Body of pancreas (tissue), 4 donors: Measurements from ENCODE around the gene ERCC1. TPM values are rescaled to one million over a fixed set of nuclear protein-coding genes. Genes with fewer than 3 reads are reported as not detected.

Experiments
- ATAC-seq: fragments of 150-250 bp; one replicate; pipeline ENCODE4 v1.9.1; 2016
- DNase-seq, 4 donors: peaks; one replicate each; pipeline ENCODE4 v3.0.0-alpha.2; 2019
- H3K27ac ChIP-seq, 4 donors: fragments of 200-600 bp; sonication (generic); 1 replicate in 3 of 4; 2 replicates in 1 of 4; pipeline versions ENCODE4 v1.5.1 to v1.6.1; 2016 to 2019; ENCODE audit warnings: mild to moderate bottlenecking in 1 of 4, mixed read lengths in 1 of 4, moderate library complexity in 1 of 4
- H3K27me3 ChIP-seq, 2 donors: fragments of 200-600 bp; sonication (generic); one replicate each; pipeline ENCODE4 v1.6.0; 2016; ENCODE audit warnings: mild to moderate bottlenecking in 1 of 2
- H3K36me3 ChIP-seq, 2 donors: fragments of 200-600 bp; sonication (generic); replicated peaks in 1 of 2; 2 replicates each; pipeline ENCODE4 v1.5.1; 2016; ENCODE audit warnings: low read depth in 2 of 2; ENCODE audit not compliant: insufficient read depth in 1 of 2
- H3K4me1 ChIP-seq: fragments of 200-600 bp; sonication (generic); one replicate; pipeline ENCODE4 v1.6.0; 2016
- H3K4me3 ChIP-seq, 2 donors: fragments of 200-600 bp; sonication (generic); 1 replicate in 1 of 2; 2 replicates in 1 of 2; pipeline ENCODE4 v1.5.1; 2016 to 2019
- H3K9me3 ChIP-seq, 3 donors: fragments of 200-600 bp; sonication (generic); 1 replicate in 2 of 3; 2 replicates in 1 of 3; pipeline ENCODE4 v1.5.1; 2016
- POLR2A ChIP-seq, 3 donors: fragments of 450-650 bp; IDR thresholded peaks; one replicate each; pipeline ENCODE4 v1.6.1; 2016; ENCODE audit warnings: antibody characterized with exemption in 3 of 3, mild to moderate bottlenecking in 2 of 3
- WGBS, 2 donors: methylation state at CpG; one replicate each; pipeline ENCODE4 v1.1.5; 2017; 5-methylcytosine and 5-hydroxymethylcytosine counted together
- intact Hi-C: fragments of 100-400 bp; cut with DNase I; formaldehyde crosslinking; loops from one replicate; pipeline ENCODE4 v1.15.1; 2023
- total RNA-seq, 2 donors: library from RNA; depleted of rRNA; stranded (reverse); fragments of >200 nt; gene quantifications; one replicate each; pipeline ENCODE4 v1.1.0, GENCODE V29; 2016
- TF ChIP-seq, protein P1 (sequence below), 7 experiments: fragments of 450-650 bp in 4 of 7; fragments of 200-600 bp in 3 of 7; sonication (generic) in 3 of 7; IDR thresholded peaks; one replicate each; pipeline ENCODE4 v1.5.1; 2016 to 2019; ENCODE audit warnings: antibody characterized with exemption in 7 of 7

The ERCC1 gene
- total RNA-seq, 2 donors from 2014 or later, result 91.3 to 97.9 TPM

DNA sequence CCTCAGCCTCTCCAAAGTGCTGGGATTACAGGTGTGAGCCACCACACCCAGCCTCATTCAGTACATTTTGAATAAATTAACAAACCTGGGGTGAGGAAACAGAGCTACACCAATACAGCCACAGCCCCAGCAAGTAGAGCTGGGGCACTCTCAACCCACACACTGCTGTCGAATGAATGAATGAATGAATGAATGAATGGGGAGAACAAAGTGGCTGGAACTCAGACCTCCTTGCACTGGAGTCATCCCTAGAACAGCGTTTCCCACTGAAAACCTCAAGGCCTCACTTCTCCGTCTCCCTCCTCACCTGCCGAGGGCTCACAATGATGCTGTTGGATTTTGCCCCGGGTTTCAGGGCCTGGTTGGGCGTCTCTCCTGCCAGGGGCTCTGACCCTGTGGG is 2.8 kb downstream of the ERCC1 start:
- H3K36me3 ChIP-seq, result no peaks in the 10 kb centered on the region
- DNase-seq (no peak), ATAC-seq (no peak)
- no peak overlapping the region for H3K4me3 ChIP-seq
- TF ChIP-seq POLR2A (IDR thresholded peaks at IDR 0.05), result no peak
- TF ChIP-seq, protein P1, sequence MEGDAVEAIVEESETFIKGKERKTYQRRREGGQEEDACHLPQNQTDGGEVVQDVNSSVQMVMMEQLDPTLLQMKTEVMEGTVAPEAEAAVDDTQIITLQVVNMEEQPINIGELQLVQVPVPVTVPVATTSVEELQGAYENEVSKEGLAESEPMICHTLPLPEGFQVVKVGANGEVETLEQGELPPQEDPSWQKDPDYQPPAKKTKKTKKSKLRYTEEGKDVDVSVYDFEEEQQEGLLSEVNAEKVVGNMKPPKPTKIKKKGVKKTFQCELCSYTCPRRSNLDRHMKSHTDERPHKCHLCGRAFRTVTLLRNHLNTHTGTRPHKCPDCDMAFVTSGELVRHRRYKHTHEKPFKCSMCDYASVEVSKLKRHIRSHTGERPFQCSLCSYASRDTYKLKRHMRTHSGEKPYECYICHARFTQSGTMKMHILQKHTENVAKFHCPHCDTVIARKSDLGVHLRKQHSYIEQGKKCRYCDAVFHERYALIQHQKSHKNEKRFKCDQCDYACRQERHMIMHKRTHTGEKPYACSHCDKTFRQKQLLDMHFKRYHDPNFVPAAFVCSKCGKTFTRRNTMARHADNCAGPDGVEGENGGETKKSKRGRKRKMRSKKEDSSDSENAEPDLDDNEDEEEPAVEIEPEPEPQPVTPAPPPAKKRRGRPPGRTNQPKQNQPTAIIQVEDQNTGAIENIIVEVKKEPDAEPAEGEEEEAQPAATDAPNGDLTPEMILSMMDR (IDR thresholded peaks at IDR 0.05), result no peak
- no peaks in the 10 kb centered on the region for H3K27me3 ChIP-seq
- H3K9me3 ChIP-seq, result no peaks in the 10 kb centered on the region
- H3K27ac ChIP-seq, result no peak overlapping the region
- 88 to 94% methylated on average over 6 of the region's 6 CpGs for WGBS, 2 donors
- intact Hi-C loops, result no loop called here
- peaks cover 26% of the 10 kb centered on the region for H3K4me1 ChIP-seq

DNA sequence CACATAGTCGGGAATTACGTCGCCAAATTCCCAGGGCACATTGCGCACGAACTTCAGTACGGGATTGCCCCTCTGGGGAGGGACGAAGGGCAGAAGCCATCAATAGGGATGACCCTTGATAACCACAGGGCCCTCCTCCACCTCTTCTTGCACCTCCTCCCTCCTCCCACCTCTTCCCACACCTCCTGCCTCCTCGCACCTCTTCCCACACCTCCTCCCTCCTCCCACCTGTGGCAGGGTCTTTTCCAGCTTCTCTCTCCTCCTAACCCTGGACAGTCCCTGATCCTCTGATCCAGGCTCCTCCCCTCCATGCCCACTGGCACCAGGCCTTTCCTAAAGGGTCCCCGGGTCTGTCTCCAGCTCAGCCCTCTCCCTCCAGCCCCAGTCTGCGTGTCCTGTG is 3.4 kb downstream of the ERCC1 start:
- TF ChIP-seq, protein P1 (IDR thresholded peaks at IDR 0.05), result no peak
- TF ChIP-seq POLR2A (IDR thresholded peaks at IDR 0.05), result no peak
- DNase-seq (no peak), ATAC-seq (no peak)
- H3K27ac ChIP-seq, result peak overlapping the region in 1 of 4 donors; percentile 31
- no peaks in the 10 kb centered on the region for H3K9me3 ChIP-seq
- intact Hi-C loops, result no loop called here
- no peak overlapping the region for H3K4me3 ChIP-seq
- WGBS, 2 donors, result 78 to 90% methylated on average over 10 of the region's 10 CpGs
- H3K4me1 ChIP-seq, result peaks cover 26% of the 10 kb centered on the region
- H3K27me3 ChIP-seq, result no peaks in the 10 kb centered on the region
- H3K36me3 ChIP-seq, result no peaks in the 10 kb centered on the region

DNA sequence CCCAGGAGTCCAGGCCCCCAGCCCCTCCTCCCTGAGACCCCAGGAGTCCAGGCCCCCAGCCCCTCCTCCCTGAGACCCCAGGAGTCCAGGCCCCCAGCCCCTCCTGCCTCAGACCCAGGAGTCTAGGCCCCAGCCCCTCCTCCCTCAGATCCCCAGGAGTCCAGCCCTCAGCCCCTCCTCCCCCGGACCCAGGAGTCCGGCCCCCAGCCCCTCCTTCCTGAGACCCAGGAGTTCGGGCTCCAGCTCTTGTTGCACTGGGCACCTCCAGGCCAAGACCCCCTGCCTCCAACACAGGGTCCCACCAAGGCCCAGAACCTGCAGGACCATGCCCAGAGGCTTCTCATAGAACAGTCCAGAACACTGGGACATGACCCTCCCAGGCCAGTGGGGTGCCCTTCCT is 3.8 kb downstream of the ERCC1 start:
- H3K9me3 ChIP-seq, result no peaks in the 10 kb centered on the region
- no peak overlapping the region for H3K4me3 ChIP-seq
- H3K4me1 ChIP-seq, result peaks cover 22% of the 10 kb centered on the region
- TF ChIP-seq, protein P1 (IDR thresholded peaks at IDR 0.05), result no peak
- TF ChIP-seq POLR2A (IDR thresholded peaks at IDR 0.05), result no peak
- H3K27me3 ChIP-seq, result no peaks in the 10 kb centered on the region
- DNase-seq (no peak), ATAC-seq (no peak)
- H3K27ac ChIP-seq, result peak overlapping the region in 1 of 4 donors; percentile 31
- WGBS, 2 donors, result 60% methylated on average over 1 of the region's 3 CpGs; no CpG with 5 or more reads in 1 of the 2 donors
- intact Hi-C loops, result no loop called here
- no peaks in the 10 kb centered on the region for H3K36me3 ChIP-seq

DNA sequence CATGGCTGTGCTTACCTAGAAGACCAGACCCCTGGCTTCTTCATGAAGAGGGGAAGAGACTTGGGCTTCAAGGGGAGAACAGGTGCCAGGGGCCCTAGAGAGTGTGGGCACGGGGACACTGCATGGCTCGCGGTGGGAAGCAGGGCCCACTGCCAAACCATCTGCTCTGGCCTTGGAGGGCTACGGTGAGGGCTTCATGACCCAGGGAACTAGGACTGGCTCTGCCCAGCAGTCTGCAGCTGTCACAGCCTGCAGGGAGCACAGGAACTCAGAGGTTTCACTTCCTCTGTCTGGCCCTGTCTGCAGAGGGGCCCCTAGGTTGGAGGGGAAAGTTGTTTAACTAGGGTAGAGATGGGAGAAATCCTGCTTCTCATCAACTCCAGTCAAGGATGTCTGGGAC is 4.3 kb downstream of the ERCC1 start:
- Histone ChIP-seq H3K36me3 (no peaks in the 10 kb centered on the region), H3K27me3 (no peaks in the 10 kb centered on the region), H3K4me3 (no peak overlapping the region), H3K9me3 (no peaks in the 10 kb centered on the region), H3K4me1 (peaks cover 17% of the 10 kb centered on the region), H3K27ac (peak overlapping the region in 1 of 4 donors; percentile 31)
- peak in 1 of 4 donors; percentile 51 for DNase-seq
- WGBS, 2 donors, result 42 to 60% methylated on average over 3 to 4 of the region's 4 CpGs
- intact Hi-C loops, result no loop called here
- no peak for ATAC-seq
- TF ChIP-seq, protein P1 (IDR thresholded peaks at IDR 0.05), result no peak
- TF ChIP-seq POLR2A (IDR thresholded peaks at IDR 0.05), result no peak

DNA sequence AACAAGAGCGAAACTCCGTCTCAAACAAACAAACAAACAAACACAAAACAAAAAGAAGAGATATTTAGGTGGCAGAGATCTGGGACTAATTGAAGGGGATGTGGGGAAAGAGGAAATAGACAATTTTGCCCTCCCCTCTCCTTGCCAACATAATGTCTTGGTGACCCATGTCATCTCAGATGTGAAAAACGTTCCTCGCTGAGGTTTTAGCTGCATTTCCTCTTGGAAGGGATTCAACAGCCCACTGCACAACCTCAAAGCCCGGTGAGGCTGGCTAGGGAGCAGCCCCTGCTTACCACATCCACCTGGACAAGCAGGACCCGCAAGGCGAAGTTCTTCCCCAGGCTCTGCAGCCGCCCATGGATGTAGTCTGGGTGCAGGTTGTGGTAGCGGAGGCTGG is 4.9 kb downstream of the ERCC1 start:
- Histone ChIP-seq H3K4me3 (no peak overlapping the region), H3K27me3 (no peaks in the 10 kb centered on the region), H3K9me3 (no peaks in the 10 kb centered on the region), H3K27ac (peak overlapping the region in 1 of 4 donors; percentile 3), H3K36me3 (no peaks in the 10 kb centered on the region), H3K4me1 (peaks cover 11% of the 10 kb centered on the region)
- DNase-seq, result no peak
- 68 to 81% methylated on average over 6 to 9 of the region's 9 CpGs for WGBS, 2 donors
- intact Hi-C loops, result no loop called here
- TF ChIP-seq POLR2A (IDR thresholded peaks at IDR 0.05), result no peak
- TF ChIP-seq, protein P1 (IDR thresholded peaks at IDR 0.05), result no peak
- no peak for ATAC-seq
